Ovary (tissue), 9 donors: Measurements from ENCODE around the gene DGCR8. TPM values are rescaled to one million over a fixed set of nuclear protein-coding genes. Genes with fewer than 3 reads are reported as not detected.

Experiments
- DNase-seq, 5 donors: peaks; one replicate each; pipeline ENCODE4 v3.0.0-alpha.2; 2019 to 2020
- H3K27ac ChIP-seq, 2 donors: fragments of 200-600 bp; one replicate each; pipeline versions ENCODE4 v1.5.1 to v1.8.0; 2019 to 2022
- H3K27me3 ChIP-seq: fragments of 200-600 bp; one replicate; pipeline ENCODE4 v1.8.0; 2022
- H3K36me3 ChIP-seq: fragments of 200-600 bp; sonication (generic); one replicate; pipeline ENCODE4 v1.5.1; 2019
- H3K4me1 ChIP-seq: one replicate; pipeline ENCODE4 v1.8.1; 2013; ENCODE audit warnings: mild to moderate bottlenecking, moderate library complexity; ENCODE audit not compliant: insufficient read depth
- H3K4me3 ChIP-seq: fragments of 200-600 bp; sonication (generic); one replicate; pipeline ENCODE4 v1.5.1; 2017
- H3K9me3 ChIP-seq, 2 donors: fragments of 200-600 bp in 1 of 2; sonication (generic) in 1 of 2; one replicate each; pipeline versions ENCODE4 v1.5.1 to v1.8.1; 2013 to 2019; ENCODE audit warnings: mild to moderate bottlenecking in 1 of 2, moderate library complexity in 1 of 2
- CTCF ChIP-seq, 3 donors: fragments of 450-650 bp in 2 of 3; fragments of 200-600 bp in 1 of 3; IDR thresholded peaks; one replicate each; pipeline versions ENCODE4 v1.5.1 to v1.8.0; 2016 to 2022; ENCODE audit warnings: antibody characterized with exemption in 3 of 3, mild to moderate bottlenecking in 1 of 3
- EP300 ChIP-seq: sonication (generic); formaldehyde crosslinking; IDR thresholded peaks from one replicate; pipeline ENCODE4 v1.6.1; 2017; ENCODE audit warnings: antibody characterized with exemption
- POLR2A ChIP-seq: fragments of 450-650 bp; IDR thresholded peaks from one replicate; pipeline ENCODE4 v1.6.1; 2017; ENCODE audit warnings: antibody characterized with exemption, mild to moderate bottlenecking, moderate library complexity
- WGBS, 3 donors: extraction: QIAGEN DNeasy Blood & Tissue Kit in 1 of 3; methylation state at CpG; one replicate each; pipeline versions ENCODE4 v1.1.5 to v1.1.7; 2013 to 2017; 5-methylcytosine and 5-hydroxymethylcytosine counted together
- intact Hi-C, 4 donors: fragments of 100-400 bp; cut with DNase I; formaldehyde crosslinking; loops; one replicate each; pipeline versions ENCODE4 v1.11.0 to v1.15.1; 2022 to 2023
- polyA plus RNA-seq, 2 donors: library from polyadenylated mRNA; stranded (reverse); fragments of 200-250 nt in 1 of 2; fragments of 350-450 nt in 1 of 2; fragmentation: Illumina TruSeq in 1 of 2; extraction: RNeasy Lipid Tissue Mini Kit (QIAGEN cat#74804) in 1 of 2; gene quantifications; one replicate each; pipeline ENCODE4 v1.2.3, GENCODE V29; 2013 to 2014
- total RNA-seq, 7 donors: library from RNA; depleted of rRNA in 2 of 7; stranded (reverse); fragments of >200 nt in 2 of 7; fragmentation: NEBNext Ultra II Directional in 3 of 7; extraction: Animal tissue kit (Norgen Biotek cat#: 25700) in 3 of 7; gene quantifications; one replicate each; pipeline versions ENCODE4 v1.1.0 to v1.2.4, GENCODE V29; 2016 to 2023
- donor health status: DM: no; HTN: no; CAD: no; lungs with moderate emphysema.
- donor health status: DM: no; HTN: no; CAD: no.
- donor health status: Bipolar disorder and iron deficiency.
- donor health status: DM: yes; HTN: yes; CAD: no.
- donor health status: DM: no; HTN: no; CAD: no.
- donor health status: DM: yes; HTN: yes; CAD: no.

DGCR8 gene
- total and polyA plus RNA-seq, 9 donors: 15.9 to 46.5 (median 37.6) TPM

GRCh38 chr22:20034143-20034542 is 45.9 kb upstream of the DGCR8 start:
- 91 to 96% (median 93%) methylated on average over 5 of the region's 5 CpGs for WGBS, 3 donors
- no peak for DNase-seq
- Histone ChIP-seq H3K36me3 (no peaks in the 10 kb centered on the region), H3K4me1 (peaks cover 4% of the 10 kb centered on the region), H3K9me3 (no peaks in the 10 kb centered on the region), H3K4me3 (no peak overlapping the region), H3K27me3 (no peaks in the 10 kb centered on the region), H3K27ac (no peak overlapping the region)
- no peak for TF ChIP-seq POLR2A
- no peak for TF ChIP-seq CTCF (IDR thresholded peaks at IDR 0.05)
- no peak for TF ChIP-seq EP300
- intact Hi-C loops: no loop called here

- no peak overlapping the region for H3K4me3 ChIP-seq
Measured at GRCh38 chr22:20035375-20036083, 44.5 kb upstream of the DGCR8 start.

GRCh38 chr22:20036084-20036482 is 44.0 kb upstream of the DGCR8 start:
- Histone ChIP-seq H3K4me3 (no peak overlapping the region), H3K9me3 (no peaks in the 10 kb centered on the region), H3K27me3 (no peaks in the 10 kb centered on the region), H3K4me1 (peaks cover 3% of the 10 kb centered on the region), H3K27ac (no peak overlapping the region), H3K36me3 (no peaks in the 10 kb centered on the region)
- no peak for DNase-seq
- whole genome bisulfite sequencing, 3 donors: 90 to 94% (median 91%) methylated on average over 10 of the region's 10 CpGs
- TF ChIP-seq EP300 (no peak), POLR2A (no peak), CTCF (IDR thresholded peaks at IDR 0.05) (no peak)
- intact Hi-C loops: no loop called here

More at GRCh38 chr22:20035375-20036083, 44.5 kb upstream of the DGCR8 start:
- TF ChIP-seq POLR2A (no peak), EP300 (no peak), CTCF (IDR thresholded peaks at IDR 0.05) (no peak)
- no peaks in the 10 kb centered on the region for H3K9me3 ChIP-seq
- no peak overlapping the region for H3K27ac ChIP-seq
- intact Hi-C loops: no loop called here
- WGBS, 3 donors: 81 to 90% (median 83%) methylated on average over 16 of the region's 16 CpGs
- no peak for DNase-seq
- H3K27me3 ChIP-seq: no peaks in the 10 kb centered on the region
- H3K4me1 ChIP-seq: peaks cover 3% of the 10 kb centered on the region
- H3K36me3 ChIP-seq: no peaks in the 10 kb centered on the region

- no peaks in the 10 kb centered on the region for H3K27me3 ChIP-seq
- no peak for DNase-seq
- peaks cover 3% of the 10 kb centered on the region for H3K4me1 ChIP-seq
- no peaks in the 10 kb centered on the region for H3K36me3 ChIP-seq
- WGBS, 3 donors: 93 to 96% (median 96%) methylated on average over 25 of the region's 25 CpGs
- TF ChIP-seq CTCF (IDR thresholded peaks at IDR 0.05): no peak
- no peak for TF ChIP-seq POLR2A
- no peak for TF ChIP-seq EP300
- H3K9me3 ChIP-seq: no peaks in the 10 kb centered on the region
- no peak overlapping the region for H3K27ac ChIP-seq
- H3K4me3 ChIP-seq: no peak overlapping the region
- intact Hi-C loops: no loop called here
Measured at GRCh38 chr22:20036535-20037392, 43.3 kb upstream of the DGCR8 start.
